GM18507 (cell line): Measurements from ENCODE around the gene CCDC107.
"Not testable (repeated sequence)": the region's sequence is repeated elsewhere in the genome, so short reads cannot be mapped to it uniquely, and the experiment has no call there.

ENCODE experiments used
- DNase-seq: peaks from one replicate; pipeline ENCODE4 v3.0.0; 2011; ENCODE audit warnings: low read depth; ENCODE audit not compliant: insufficient read length; ENCODE audit errors: extremely low spot score
- FAIRE-seq: peaks from 2 replicates; lab custom pipeline; 2011; peaks lifted over from hg19 to GRCh38; lab: Jason Lieb, UNC

The CCDC107 gene

DNA sequence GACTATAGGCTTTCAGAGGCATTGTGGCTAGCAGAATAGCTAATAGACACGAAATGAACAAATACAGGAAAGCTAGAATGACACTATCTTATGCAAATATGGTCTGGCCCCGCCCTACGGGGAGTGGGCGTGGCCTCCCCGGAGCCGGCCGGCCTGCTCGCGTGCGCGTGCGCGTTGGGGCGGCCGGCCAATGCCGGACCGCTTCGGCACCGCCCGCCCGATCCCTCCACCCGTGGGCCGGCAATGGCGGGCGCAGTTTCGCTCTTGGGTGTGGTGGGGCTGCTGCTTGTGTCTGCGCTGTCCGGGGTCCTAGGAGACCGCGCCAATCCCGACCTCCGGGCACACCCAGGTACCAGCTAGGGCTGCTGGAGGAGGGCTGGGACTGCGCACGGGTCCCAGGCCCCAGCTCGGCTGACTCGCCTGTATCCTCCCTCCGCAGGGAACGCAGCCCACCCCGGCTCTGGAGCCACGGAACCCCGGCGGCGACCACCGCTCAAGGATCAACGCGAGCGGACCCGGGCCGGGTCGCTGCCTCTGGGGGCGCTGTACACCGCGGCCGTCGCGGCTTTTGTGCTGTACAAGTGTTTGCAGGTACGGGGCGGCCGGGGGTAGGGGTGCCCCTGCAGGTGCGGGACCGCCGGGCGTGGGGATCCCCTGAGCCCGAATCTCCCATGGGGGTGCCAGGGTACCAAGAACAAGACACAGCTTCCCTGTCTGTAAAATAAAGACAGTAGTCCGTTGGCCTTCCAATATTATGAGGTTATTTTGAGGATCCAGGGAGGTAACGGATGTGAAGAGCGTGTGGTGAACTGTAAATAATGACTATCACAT, at the start of gene CCDC107:
Gene CCDC107 (plus strand): TSS at position 156 of the 831 bp plus-strand sequence. CDS start 88 bp downstream, at position 244.
- FAIRE-seq (no peak), DNase-seq (peak; percentile 86)

DNA sequence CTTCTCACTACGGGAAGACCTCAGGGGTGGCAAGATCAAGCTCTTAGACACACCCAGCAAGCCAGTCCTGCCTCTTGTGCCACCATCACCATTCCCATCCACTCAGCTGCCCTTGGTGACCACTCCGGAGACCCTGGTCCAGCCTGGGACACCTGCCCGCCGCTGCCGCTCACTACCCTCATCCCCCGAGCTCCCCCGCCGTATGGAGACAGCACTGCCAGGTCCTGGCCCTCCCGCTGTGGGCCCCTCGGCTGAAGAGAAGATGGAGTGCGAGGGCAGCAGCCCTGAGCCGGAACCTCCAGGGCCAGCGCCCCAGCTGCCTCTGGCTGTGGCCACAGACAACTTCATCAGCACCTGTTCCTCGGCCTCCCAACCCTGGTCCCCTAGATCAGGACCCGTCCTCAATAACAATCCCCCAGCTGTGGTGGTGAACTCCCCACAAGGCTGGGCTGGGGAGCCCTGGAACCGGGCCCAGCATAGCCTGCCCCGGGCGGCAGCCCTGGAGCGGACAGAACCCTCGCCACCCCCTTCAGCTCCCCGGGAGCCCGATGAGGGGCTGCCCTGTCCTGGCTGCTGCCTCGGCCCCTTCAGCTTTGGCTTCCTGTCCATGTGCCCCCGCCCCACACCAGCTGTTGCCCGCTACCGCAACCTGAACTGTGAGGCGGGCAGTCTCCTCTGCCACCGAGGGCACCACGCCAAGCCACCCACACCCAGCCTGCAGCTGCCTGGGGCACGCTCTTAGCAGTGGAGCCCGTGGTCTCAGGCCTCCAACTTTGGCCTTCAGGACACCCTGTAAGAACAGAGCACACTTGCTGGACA, 48.9 kb upstream of the CCDC107 start:
- DNase-seq = no peak
- no peak for FAIRE-seq

- DNase-seq = no peak
- no peak for FAIRE-seq
Observed at GRCh38 chr9:35609820-35610163, 48.3 kb upstream of the CCDC107 start.

- peak; percentile 85 for FAIRE-seq
- DNase-seq = no peak
Observed at GRCh38 chr9:35611230-35611797, 46.8 kb upstream of the CCDC107 start.

GRCh38 chr9:35612066-35612465, 46.0 kb upstream of the CCDC107 start:
- not testable (repeated sequence) for DNase-seq, FAIRE-seq

GRCh38 chr9:35612843-35613242, 45.2 kb upstream of the CCDC107 start:
- FAIRE-seq (no peak), DNase-seq (no peak)

DNA sequence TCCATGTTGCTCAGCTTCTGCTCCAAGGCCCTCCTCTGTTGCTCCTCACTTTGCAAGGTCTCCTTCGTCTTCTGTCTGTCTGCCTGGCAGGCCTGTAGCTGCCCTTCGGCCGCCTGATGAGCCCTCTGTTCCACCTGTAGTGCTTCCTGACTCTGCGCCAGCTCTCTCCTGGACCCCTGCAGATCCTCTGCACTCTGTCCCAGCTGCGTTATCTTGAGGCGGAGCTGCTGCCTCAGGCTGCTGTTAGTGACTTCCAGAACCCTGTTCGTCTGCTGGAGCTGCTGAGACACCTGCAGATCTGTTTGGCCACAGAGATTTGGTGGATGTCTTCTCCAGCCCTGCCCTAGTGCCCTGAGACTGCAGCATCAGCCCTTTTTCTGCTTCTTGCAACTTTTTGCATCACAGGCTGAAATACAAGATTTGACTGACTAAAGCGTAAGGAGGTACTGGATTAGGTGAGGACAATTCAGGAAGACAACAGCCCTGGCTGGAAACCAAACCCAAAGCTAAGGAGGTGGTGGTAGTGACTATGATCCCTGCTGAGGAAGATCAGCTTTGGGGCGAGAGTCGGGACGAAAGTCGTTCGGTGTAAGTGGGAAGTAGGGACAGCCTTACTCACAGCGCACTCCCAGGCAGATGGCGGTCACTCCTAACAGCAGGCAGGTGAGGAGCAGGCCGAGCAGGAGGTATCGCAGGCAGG, 42.0 kb upstream of the CCDC107 start:
- DNase-seq (no peak), FAIRE-seq (no peak)

DNA sequence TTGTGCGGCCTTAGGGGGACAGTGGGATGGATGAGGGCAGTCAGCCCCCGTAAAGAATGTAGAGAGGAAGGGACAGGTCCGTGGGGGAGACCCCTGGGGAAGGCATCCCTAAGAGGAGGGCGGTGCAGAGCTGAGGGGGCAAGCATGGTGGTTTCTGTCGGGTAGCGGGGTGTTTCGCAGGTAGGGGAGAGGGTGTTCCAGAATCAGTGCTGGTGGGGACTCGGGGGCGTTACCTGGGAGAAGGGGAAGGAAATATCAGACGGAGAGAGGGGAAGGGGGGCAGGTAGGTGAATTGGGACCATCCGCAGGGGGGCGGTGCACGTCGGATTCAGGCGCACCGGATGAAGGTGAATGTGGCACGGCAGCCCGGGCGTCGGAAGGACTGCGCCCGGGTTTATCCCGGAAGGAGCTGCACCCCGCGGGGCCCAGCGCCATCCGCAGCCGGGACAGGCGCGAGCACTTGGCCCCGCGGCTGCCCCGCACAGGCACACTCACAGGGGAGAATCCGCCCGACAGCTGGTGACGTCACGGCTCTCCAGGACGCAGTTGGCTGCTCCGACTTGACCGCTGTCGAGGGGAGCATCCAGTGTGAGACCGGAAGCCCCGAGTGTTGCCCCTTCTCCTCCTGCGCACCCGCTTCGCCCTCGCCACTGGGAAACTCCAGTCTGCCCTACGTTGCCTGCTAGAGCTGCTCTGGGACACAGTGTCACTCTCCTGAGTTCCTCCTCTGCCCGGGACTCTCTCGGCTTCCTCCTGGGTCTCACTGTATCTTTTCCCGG, 41.2 kb upstream of the CCDC107 start:
- FAIRE-seq (peak; percentile 90), DNase-seq (no peak)

DNA sequence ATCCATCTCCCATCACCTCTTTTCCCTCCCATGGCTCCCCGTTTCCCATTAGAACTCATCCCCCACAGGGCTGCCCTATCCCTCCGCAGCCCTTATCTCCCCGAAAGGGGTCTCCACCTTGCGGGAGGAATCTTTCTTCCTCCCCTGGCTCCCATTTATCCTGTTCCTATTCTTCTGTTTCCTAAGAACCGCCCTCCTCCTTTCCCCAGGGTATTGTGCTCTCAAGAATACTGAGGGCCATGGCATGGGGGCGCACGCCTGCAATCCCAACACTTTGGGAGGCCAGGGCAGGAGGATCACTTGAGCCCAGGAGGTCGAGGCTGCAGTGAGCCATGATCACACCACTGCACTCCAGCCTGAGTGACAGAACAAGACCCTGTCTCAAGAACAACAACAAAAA, 40.5 kb upstream of the CCDC107 start:
- DNase-seq = no peak
- no peak for FAIRE-seq

DNA sequence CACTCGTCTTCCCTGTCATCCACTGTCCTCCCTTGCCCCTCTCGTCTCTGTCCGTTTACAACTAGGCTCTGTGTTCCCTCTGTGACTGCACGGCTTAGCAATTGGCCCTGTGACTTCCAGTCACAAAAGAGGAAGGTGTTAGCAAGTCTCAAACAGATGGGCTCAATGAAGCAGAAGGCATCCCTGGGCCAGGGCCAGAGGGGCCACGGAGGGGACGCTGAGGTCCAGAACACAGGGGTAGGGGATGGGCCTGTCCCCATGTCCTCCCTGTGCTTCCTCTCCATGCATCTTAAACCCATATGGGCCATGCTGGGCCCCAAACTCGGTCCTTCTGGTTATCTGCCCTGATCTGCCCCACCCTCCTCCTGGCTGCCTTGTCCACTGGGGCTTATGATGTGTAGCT, 39.8 kb upstream of the CCDC107 start, which contains the start of gene CD72:
Gene CD72 (minus strand): TSS at position 89 of the 403 bp plus-strand sequence. CDS start 110 bp downstream, outside the sequence.
- FAIRE-seq = peak; percentile 91
- DNase-seq = no peak

DNA sequence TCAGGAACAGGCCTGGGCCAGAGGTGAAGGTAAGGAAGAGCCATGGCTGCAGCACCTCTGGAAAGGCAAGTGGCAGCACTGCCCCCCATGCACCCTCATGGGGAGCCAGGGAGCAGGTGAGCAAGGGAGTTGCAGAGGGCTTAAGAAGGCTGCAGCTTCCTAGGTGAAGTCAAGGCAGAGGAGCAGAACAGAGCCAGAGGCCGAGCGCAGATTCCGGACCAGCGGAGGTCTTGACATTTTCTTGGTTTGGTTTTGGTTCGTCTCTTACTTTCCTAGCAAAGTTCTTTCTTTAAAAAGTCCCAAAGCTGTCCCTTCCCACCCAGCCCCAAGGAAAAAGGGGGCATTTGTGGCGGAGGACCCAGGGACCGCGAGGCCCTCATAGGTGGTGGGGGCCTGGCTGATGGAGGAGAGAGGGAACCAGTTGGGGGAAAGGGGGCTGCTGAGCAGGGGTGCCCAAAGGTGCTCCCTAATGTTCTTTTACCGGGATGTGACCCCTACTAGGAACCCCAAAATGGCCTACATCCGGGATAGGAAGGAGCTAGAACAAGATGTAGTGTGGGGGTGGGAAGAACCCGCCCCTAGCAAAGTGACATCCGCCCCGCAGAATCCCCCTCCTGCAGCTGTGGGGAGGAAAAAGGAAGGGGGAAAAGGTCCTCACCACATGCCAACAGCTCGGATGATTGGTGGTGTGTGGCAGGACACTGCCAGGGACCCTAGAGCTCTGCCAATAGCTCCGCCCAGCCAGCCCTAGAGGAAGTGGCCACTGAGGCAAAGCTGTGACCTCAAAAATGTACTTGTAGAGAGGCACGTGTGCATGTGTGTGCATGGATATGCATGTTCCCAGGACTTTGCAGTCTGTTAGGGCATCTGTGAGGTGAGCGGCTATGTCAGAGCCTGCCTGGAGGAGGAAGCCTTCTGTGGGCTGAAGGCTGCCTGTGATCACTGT, 39.0 kb upstream of the CCDC107 start:
- DNase-seq (no peak), FAIRE-seq (peak; percentile 97)

DNA sequence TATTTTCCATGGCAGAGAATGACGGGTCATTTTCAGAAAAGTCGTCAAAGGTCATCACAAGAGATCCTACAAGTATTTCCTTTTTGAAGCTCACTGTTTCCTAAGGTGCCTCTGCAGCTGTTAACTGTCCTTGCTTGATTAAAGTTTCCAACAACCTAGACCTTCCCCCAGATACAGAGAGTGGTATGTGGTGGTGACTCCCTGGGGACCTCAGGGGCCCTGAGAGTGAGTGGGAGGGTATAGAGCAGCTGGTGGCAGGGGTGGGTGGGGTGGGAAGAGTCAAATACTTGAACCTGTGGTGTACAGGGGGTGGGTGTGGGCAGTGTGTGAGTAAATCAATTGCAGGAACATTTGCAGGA, 38.3 kb upstream of the CCDC107 start:
- FAIRE-seq (no peak), DNase-seq (no peak)

DNA sequence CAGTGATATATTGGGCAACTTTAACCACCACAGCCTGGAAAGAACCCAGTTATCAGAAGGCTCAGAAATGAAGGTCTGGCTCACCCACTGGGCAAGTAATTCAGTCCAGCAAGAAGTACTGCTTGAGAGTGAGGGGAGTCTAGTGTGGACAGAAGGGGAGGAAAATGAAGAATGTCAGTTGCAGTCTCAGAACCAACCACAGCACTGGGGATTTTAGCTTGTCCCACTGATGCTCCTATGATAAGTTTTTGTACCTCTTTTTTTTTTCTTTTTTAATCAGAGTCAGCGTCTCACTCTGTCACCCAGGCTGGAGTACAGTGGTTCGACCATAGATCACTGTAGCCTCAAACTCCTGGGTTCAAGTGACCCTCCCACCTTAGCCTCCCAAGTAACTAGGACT, 30.5 kb upstream of the CCDC107 start:
- FAIRE-seq = no peak
- no peak for DNase-seq

GRCh38 chr9:35628389-35628991, 29.6 kb upstream of the CCDC107 start:
- DNase-seq = no peak
- FAIRE-seq = no peak

DNA sequence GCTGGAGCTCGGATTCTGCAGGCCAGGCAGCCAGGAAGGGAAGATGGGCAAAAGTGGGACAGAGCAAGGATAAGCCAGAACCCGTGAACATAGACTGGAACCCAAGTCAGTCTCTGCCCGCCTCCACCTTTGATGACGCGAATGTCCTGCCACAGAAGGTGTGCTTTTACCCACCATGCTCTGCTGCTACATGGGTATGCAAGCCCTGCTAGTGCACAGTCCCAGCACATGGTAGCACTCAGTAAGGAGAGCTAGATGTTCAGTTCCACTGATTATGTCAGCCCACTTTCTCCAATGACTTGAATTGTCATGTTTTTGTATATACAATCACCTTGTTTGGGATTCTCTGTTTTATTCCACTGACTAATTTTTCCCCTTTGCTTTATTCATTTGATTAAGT, 28.5 kb upstream of the CCDC107 start:
- FAIRE-seq (no peak), DNase-seq (no peak)

DNA sequence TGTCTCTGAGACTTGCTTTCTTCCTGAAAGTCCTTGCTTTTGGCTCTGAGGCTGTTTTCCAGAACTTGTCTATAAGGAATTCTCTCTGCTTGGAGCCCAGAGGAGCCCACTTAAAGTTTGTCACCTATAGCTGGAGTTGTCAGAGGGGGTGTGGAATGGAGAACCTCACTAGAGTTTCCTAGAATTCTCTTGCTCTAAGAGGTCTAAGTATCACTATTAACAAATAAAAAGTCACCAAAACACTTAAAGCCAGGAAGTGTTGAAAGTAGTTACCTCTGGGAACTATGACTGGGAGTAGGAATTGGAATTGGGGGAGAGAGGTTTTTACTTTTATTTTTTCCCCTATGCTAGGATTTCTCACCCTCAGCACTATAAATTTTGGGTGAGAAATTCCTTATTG, 22.4 kb upstream of the CCDC107 start:
- DNase-seq (no peak), FAIRE-seq (no peak)

DNA sequence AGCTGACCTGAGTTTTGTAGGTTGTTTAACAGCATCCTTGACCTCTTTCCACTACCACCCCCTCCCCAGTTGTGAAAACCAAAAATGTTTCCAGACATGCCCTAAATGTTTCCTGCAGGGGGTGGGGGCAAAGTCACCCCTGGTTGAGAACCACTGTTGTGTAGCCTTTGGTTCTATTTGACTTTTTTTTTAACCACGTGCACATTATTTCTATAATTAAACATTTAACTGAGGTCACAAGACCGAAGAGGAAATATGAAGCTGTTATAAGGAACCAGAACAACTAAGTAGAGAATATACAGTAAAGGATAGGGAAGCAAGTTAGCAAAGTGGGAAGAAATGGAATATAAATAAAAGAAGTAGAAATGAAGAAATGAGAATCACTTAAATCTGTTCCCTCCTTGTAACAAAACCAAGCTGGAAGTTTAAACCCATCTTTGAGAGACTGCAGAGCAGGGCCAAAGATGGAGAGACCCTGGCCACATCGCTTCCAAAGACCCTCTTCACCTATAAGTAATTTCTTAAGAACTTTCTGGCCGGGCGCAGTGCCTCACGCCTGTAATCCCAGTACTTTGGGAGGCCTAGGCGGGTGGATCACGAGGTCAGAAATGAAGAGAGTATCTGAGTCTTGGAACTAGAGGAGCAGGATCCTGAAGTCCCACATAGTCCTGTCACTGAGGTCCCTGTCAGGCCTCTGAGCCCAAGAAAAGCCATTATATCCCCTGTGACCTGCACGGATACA, 21.8 kb upstream of the CCDC107 start:
- DNase-seq (no peak), FAIRE-seq (peak; percentile 63)
